Fibroblast of lung (primary cell): ENCODE data around the gene HRH3. TPM values are rescaled to one million over a fixed set of nuclear protein-coding genes. Genes with fewer than 3 reads are reported as not detected.

Experiments
- DNase-seq, 2 donors: peaks; one replicate each; pipeline versions ENCODE4 v3.0.0 to v3.0.0-alpha.2; 2010; ENCODE audit warnings: low read depth in 2 of 2
- H2AFZ ChIP-seq: 2 replicates; pipeline ENCODE4 v1.5.1; 2012; ENCODE audit warnings: low read length, control low read depth, inconsistent platforms
- H3K27ac ChIP-seq: 2 replicates; pipeline ENCODE4 v1.5.1; 2011; ENCODE audit warnings: low read length, control low read depth; ENCODE audit not compliant: insufficient read depth
- H3K27me3 ChIP-seq: 2 replicates; pipeline ENCODE4 v1.5.1; 2011; ENCODE audit warnings: mild to moderate bottlenecking, low read length; ENCODE audit not compliant: control insufficient read depth, insufficient read depth
- H3K36me3 ChIP-seq: 2 replicates; pipeline ENCODE4 v1.5.1; 2011; ENCODE audit warnings: low read length; ENCODE audit not compliant: control insufficient read depth, insufficient read depth
- H3K4me1 ChIP-seq: 2 replicates; pipeline ENCODE4 v1.5.1; 2011; ENCODE audit warnings: low read length; ENCODE audit not compliant: control insufficient read depth, insufficient read depth; ENCODE audit errors: extremely low read depth
- H3K4me2 ChIP-seq: 2 replicates; pipeline ENCODE4 v1.5.1; 2011; ENCODE audit warnings: low read length, control low read depth; ENCODE audit not compliant: insufficient read depth; ENCODE audit errors: extremely low read depth
- H3K4me3 ChIP-seq, 4 experiments: fragments of 200-600 bp in 1 of 4; sonication (generic) in 1 of 4; replicated peaks in 1 of 4; 2 replicates each; pipeline ENCODE4 v1.5.1; 2011 to 2016; ENCODE audit warnings: low read length in 4 of 4, low read depth in 3 of 4, mild to moderate bottlenecking in 3 of 4, control low read depth in 2 of 4, inconsistent platforms in 1 of 4, mixed read lengths in 1 of 4; ENCODE audit not compliant: insufficient read depth in 1 of 4; ENCODE audit errors: control extremely low read depth in 1 of 4
- H3K79me2 ChIP-seq: 2 replicates; pipeline ENCODE4 v1.5.1; 2012; ENCODE audit warnings: mild to moderate bottlenecking, low read length, inconsistent platforms; ENCODE audit not compliant: control insufficient read depth, insufficient read depth
- H3K9ac ChIP-seq: 2 replicates; pipeline ENCODE4 v1.5.1; 2011; ENCODE audit warnings: mild to moderate bottlenecking, low read length, control low read depth; ENCODE audit not compliant: insufficient read depth
- H3K9me3 ChIP-seq: 2 replicates; pipeline ENCODE4 v1.5.1; 2012; ENCODE audit warnings: low read depth, low read length; ENCODE audit not compliant: control insufficient read depth, insufficient read depth
- H4K20me1 ChIP-seq: 2 replicates; pipeline ENCODE4 v1.5.1; 2011; ENCODE audit warnings: low read length; ENCODE audit not compliant: control insufficient read depth, insufficient read depth; ENCODE audit errors: extremely low read depth
- EZH2 ChIP-seq: IDR thresholded peaks from 2 replicates; pipeline ENCODE4 v1.5.1; 2012; ENCODE audit warnings: low read length, control low read depth, mild to moderate bottlenecking; ENCODE audit errors: missing control alignments
- polyA plus RNA-seq, 2 donors: library from polyadenylated mRNA; depleted of rRNA in 1 of 2; stranded (reverse) in 1 of 2; unstranded in 1 of 2; fragments of >200 nt; gene quantifications; 2 replicates each; pipeline ENCODE4 v1.2.1, GENCODE V29; 2011 to 2012; ENCODE audit warnings: missing spikeins in 1 of 2
- total RNA-seq: library from RNA; depleted of rRNA; stranded (reverse); fragments of >200 nt; gene quantifications from 2 replicates; pipeline ENCODE4 v1.2.1, GENCODE V29; 2014
- TF ChIP-seq, protein P1 (sequence below), 2 donors: IDR thresholded peaks in 1 of 2; conservative IDR thresholded peaks in 1 of 2; 1 replicate in 1 of 2; 2 replicates in 1 of 2; pipeline ENCODE4 v1.5.1; 2011 to 2012; ENCODE audit warnings: low read length in 2 of 2, control low read depth in 1 of 2, inconsistent platforms in 1 of 2, low read depth in 1 of 2, mild to moderate bottlenecking in 1 of 2

The HRH3 gene
- total and polyA plus RNA-seq, 2 donors (not counting 1 experiment from before 2014, with no cell fraction given): not detected

DNA sequence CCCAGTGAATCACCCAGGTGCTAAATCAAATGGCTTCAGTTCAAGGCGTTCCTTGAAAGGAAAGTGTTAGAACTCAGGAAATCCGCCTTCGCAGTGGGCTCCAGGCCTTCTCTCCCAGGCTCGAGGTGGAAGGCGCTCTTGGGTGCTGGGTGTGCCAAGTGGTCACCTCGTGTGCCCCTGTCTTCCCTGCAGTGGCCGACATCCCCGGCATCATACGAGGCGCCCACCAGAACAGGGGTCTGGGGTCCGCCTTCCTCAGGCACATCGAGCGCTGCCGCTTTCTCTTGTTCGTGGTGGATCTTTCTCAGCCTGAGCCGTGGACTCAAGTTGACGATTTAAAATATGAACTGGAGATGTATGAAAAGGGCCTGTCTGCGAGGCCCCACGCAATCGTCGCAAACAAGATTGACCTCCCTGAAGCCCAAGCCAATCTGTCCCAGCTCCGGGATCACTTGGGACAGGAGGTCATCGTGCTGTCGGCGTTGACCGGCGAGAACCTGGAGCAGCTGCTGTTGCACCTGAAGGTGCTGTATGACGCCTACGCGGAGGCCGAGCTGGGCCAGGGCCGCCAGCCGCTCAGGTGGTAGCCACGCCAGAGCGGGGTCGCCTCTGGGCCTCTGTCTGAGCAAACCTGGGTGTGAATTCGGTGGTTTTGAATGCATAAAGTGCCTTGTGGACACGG lies 19.4 kb downstream of the HRH3 start:
- Histone ChIP-seq H3K4me1 (no peaks in the 10 kb centered on the region), H3K79me2 (no peaks in the 10 kb centered on the region), H3K4me3 (no peak overlapping the region), H4K20me1 (no peaks in the 10 kb centered on the region), H3K4me2 (no peak overlapping the region), H3K9ac (no peak overlapping the region), H2AFZ (no peak overlapping the region), H3K36me3 (peaks cover 22% of the 10 kb centered on the region), H3K27me3 (no peaks in the 10 kb centered on the region), H3K27ac (no peak overlapping the region), H3K9me3 (no peaks in the 10 kb centered on the region)
- DNase-seq: no peak
- TF ChIP-seq EZH2: no peak
- TF ChIP-seq, protein P1, sequence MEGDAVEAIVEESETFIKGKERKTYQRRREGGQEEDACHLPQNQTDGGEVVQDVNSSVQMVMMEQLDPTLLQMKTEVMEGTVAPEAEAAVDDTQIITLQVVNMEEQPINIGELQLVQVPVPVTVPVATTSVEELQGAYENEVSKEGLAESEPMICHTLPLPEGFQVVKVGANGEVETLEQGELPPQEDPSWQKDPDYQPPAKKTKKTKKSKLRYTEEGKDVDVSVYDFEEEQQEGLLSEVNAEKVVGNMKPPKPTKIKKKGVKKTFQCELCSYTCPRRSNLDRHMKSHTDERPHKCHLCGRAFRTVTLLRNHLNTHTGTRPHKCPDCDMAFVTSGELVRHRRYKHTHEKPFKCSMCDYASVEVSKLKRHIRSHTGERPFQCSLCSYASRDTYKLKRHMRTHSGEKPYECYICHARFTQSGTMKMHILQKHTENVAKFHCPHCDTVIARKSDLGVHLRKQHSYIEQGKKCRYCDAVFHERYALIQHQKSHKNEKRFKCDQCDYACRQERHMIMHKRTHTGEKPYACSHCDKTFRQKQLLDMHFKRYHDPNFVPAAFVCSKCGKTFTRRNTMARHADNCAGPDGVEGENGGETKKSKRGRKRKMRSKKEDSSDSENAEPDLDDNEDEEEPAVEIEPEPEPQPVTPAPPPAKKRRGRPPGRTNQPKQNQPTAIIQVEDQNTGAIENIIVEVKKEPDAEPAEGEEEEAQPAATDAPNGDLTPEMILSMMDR (conservative IDR thresholded peaks at IDR 0.05 in 1 of 2, IDR thresholded peaks at IDR 0.05 in 1 of 2; ENCODE audit: low read depth in 1 of 2, low read length in 2 of 2): no peak

DNA sequence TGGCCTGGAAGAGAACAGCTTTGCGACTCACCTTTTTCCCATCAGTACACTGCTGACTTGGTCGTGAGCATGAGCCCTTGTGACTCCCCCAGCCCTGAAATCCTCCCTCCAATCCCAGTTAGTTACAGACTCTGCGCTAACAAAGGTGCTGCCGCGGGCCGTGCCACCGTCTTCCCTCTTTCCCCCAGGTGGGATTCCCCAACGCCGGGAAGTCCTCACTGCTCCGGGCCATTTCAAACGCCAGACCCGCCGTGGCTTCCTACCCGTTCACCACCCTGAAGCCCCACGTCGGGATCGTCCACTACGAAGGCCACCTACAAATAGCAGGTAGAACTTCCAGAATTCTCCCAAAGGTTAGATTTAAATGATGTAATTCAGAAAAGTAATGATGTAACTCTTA lies 21.1 kb downstream of the HRH3 start:
- H4K20me1 ChIP-seq: no peaks in the 10 kb centered on the region
- H2AFZ ChIP-seq: no peak overlapping the region
- H3K9me3 ChIP-seq: no peaks in the 10 kb centered on the region
- TF ChIP-seq EZH2: no peak
- TF ChIP-seq, protein P1 (conservative IDR thresholded peaks at IDR 0.05 in 1 of 2, IDR thresholded peaks at IDR 0.05 in 1 of 2; ENCODE audit: low read depth in 1 of 2, low read length in 2 of 2): no peak
- no peaks in the 10 kb centered on the region for H3K4me1 ChIP-seq
- DNase-seq: no peak
- H3K4me3 ChIP-seq: no peak overlapping the region
- H3K4me2 ChIP-seq: no peak overlapping the region
- no peak overlapping the region for H3K27ac ChIP-seq
- H3K36me3 ChIP-seq: peaks cover 22% of the 10 kb centered on the region
- H3K79me2 ChIP-seq: no peaks in the 10 kb centered on the region
- H3K9ac ChIP-seq: no peak overlapping the region
- no peaks in the 10 kb centered on the region for H3K27me3 ChIP-seq

DNA sequence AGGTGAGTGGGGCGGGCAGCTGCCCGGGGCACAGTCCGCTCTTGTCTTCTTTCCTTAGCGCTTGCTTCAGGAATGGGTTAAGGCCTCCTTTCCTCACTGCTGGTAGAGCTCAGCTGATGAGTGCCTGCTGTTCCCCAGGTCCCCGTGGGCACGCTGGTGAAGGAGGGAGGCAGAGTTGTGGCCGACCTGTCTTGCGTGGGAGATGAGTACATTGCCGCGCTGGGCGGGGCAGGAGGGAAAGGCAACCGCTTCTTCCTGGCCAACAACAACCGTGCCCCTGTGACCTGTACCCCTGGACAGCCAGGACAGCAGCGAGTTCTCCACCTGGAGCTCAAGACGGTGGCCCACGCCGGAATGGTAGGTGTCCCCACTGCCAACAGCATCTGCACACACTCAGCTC lies 21.6 kb downstream of the HRH3 start:
- Histone ChIP-seq H4K20me1 (no peaks in the 10 kb centered on the region), H2AFZ (no peak overlapping the region), H3K27ac (no peak overlapping the region), H3K9ac (no peak overlapping the region), H3K9me3 (no peaks in the 10 kb centered on the region), H3K79me2 (no peaks in the 10 kb centered on the region), H3K4me3 (no peak overlapping the region), H3K36me3 (peaks cover 22% of the 10 kb centered on the region), H3K4me2 (no peak overlapping the region), H3K27me3 (no peaks in the 10 kb centered on the region), H3K4me1 (no peaks in the 10 kb centered on the region)
- DNase-seq: no peak
- no peak for TF ChIP-seq EZH2
